ENCODE data around the gene SMAD6.

Gene SMAD6

DNA sequence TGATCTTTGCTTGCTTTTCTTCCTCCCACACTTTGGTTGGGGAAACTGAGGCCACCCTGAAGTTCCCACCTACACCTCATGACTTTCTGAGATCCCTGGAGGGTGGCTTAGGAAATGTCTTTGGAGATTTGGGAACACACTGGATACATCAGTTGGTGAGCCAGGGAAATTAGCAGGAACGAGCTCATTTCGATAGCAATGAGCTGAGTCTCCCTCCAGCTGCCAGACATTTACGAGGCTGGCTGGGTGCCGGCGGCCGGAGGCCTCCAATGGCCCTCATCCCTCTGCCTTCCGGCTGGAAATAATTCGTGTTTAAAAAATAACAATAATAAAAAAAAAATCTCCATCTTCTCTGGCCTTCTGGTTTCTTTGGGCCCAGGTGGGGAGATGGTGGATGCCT, 38.8 kb downstream of the SMAD6 start:
- H3K9me3 ChIP-seq (ENCODE audit: control insufficient read depth, insufficient read depth, low read length): no peaks in the 10 kb centered on the region
- DNase-seq (ENCODE audit: low read depth, low spot score): no peak
- H3K36me3 ChIP-seq (ENCODE audit: control insufficient read depth, insufficient read depth, low read length): no peaks in the 10 kb centered on the region
- no CpG with 5 or more reads among the region's 8 CpGs for WGBS (ENCODE audit: insufficient coverage, insufficient read length)
- H3K4me1 ChIP-seq (ENCODE audit: control insufficient read depth, insufficient read depth, low read length): peaks cover under 1% of the 10 kb centered on the region
- no peak overlapping the region for H3K4me3 ChIP-seq (ENCODE audit: low read length)
- H3K27me3 ChIP-seq (ENCODE audit: control insufficient read depth, insufficient read depth, low read length): no peaks in the 10 kb centered on the region
- H3K27ac ChIP-seq (ENCODE audit: low read length): no peak overlapping the region

DNA sequence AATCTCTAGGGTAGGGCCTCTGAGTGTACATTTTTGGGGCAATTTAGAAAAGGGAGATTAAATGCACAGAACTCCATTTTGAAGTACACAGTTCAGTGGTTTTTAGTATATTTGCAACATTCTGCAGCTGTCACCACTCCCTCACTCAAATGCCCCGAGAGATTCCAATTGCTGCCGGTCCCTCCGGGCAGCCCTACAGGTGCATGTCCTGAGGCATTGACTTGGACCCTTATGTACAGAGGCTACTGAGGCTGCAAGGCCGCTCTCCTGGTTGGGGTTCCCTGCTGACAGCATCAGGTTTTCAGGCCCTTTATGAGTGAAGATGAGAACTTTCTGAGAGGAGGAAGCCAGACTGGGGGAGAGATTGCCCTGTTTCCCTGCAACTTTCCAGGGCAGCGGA, 39.6 kb downstream of the SMAD6 start:
- no CpG with 5 or more reads among the region's 5 CpGs for WGBS (ENCODE audit: insufficient coverage, insufficient read length)
- Histone ChIP-seq H3K27ac (ENCODE audit: low read length) (no peak overlapping the region), H3K4me3 (ENCODE audit: low read length) (no peak overlapping the region), H3K9me3 (ENCODE audit: control insufficient read depth, insufficient read depth, low read length) (no peaks in the 10 kb centered on the region), H3K36me3 (ENCODE audit: control insufficient read depth, insufficient read depth, low read length) (no peaks in the 10 kb centered on the region), H3K4me1 (ENCODE audit: control insufficient read depth, insufficient read depth, low read length) (peaks cover 7% of the 10 kb centered on the region), H3K27me3 (ENCODE audit: control insufficient read depth, insufficient read depth, low read length) (no peaks in the 10 kb centered on the region)
- DNase-seq (ENCODE audit: low read depth, low spot score): no peak

DNA sequence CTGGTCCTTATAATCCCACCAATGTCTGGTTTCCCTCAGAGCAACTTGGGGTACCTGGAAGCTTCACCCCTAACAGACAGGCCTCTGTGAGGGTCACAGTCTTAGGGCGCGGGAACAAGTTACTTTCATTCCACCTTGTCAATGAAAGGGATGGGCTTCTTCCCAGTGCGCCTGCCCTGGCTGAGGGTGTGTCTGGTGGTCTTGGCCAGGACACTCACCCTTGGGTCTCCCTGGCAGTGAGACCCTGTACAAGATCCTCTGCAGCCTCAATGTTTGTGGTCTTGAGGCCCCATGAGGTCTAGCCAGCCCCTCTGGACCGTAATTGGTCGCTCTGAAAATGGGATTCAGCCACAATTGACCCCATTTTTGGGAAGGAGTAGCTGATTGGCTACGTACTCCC, 40.2 kb downstream of the SMAD6 start:
- no peaks in the 10 kb centered on the region for H3K9me3 ChIP-seq (ENCODE audit: control insufficient read depth, insufficient read depth, low read length)
- no peak overlapping the region for H3K27ac ChIP-seq (ENCODE audit: low read length)
- H3K27me3 ChIP-seq (ENCODE audit: control insufficient read depth, insufficient read depth, low read length): no peaks in the 10 kb centered on the region
- H3K4me3 ChIP-seq (ENCODE audit: low read length): no peak overlapping the region
- DNase-seq (ENCODE audit: low read depth, low spot score): no peak
- H3K4me1 ChIP-seq (ENCODE audit: control insufficient read depth, insufficient read depth, low read length): peaks cover 10% of the 10 kb centered on the region
- no peaks in the 10 kb centered on the region for H3K36me3 ChIP-seq (ENCODE audit: control insufficient read depth, insufficient read depth, low read length)
- no CpG with 5 or more reads among the region's 6 CpGs for WGBS (ENCODE audit: insufficient coverage, insufficient read length)

DNA sequence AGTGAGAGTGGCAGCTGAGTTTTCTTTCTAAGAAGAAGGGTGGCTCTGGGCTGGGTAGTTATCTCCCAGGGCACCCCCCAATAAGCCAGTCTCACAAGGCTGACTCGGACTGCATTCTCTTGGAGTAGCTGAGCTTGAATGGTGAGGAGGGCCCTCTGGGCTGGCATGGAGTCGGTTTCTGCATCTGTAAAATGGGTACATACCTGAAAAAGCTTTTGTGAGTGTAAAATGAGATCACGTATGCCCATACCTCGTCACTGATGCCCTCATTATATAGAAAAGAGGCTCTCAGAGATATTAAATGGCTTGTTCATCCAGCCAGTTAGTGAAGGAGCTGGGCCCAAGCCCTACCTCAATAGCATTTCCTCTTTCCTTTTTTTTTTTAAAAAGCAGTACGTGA, 41.2 kb downstream of the SMAD6 start:
- no peak overlapping the region for H3K4me3 ChIP-seq (ENCODE audit: low read length)
- H3K27me3 ChIP-seq (ENCODE audit: control insufficient read depth, insufficient read depth, low read length): no peaks in the 10 kb centered on the region
- H3K36me3 ChIP-seq (ENCODE audit: control insufficient read depth, insufficient read depth, low read length): no peaks in the 10 kb centered on the region
- DNase-seq (ENCODE audit: low read depth, low spot score): no peak
- H3K4me1 ChIP-seq (ENCODE audit: control insufficient read depth, insufficient read depth, low read length): peaks cover 11% of the 10 kb centered on the region
- no peak overlapping the region for H3K27ac ChIP-seq (ENCODE audit: low read length)
- WGBS (ENCODE audit: insufficient coverage, insufficient read length): no CpG with 5 or more reads among the region's 5 CpGs
- no peaks in the 10 kb centered on the region for H3K9me3 ChIP-seq (ENCODE audit: control insufficient read depth, insufficient read depth, low read length)

DNA sequence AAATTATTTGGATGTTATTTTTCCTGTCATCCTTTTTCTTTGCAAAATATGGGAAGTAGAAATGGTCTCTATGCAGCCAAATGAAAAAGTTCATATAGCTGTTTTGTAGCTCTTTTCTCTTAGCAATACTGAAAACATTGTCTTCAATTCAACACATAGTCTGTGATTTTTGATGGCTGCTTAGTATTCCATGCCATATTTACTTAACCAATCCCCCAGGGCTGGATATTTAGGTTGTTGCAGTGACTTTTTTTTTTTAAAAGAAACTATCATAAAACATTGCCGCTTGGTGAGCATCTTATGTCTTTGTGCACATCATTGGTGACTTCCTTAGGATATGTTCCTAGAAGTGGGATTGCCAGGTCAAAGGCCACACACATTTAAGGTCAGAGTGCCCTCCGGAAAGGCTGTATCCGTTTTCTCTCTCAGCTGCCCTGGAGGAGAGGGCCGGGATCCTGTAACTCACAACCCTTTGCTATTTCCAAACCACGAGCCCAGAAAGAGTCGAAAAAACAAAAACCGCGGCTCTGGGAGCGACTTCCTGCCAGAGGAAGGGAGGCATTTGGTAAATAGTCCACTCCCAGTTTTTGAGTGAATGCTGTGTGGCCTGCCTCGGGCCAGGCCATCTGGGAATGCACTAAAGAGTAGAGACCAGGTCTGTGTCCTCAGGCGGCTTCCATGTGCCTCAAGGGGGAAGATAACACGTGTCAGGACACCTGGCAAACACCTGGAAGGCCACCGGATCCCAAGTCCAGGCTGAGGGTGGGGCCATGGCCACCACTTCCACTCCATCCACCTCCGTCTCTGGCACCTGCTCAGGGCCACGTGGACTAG, 41.9 kb downstream of the SMAD6 start:
- no peak for DNase-seq (ENCODE audit: low read depth, low spot score)
- H3K27ac ChIP-seq (ENCODE audit: low read length): no peak overlapping the region
- no CpG with 5 or more reads among the region's 15 CpGs for WGBS (ENCODE audit: insufficient coverage, insufficient read length)

DNA sequence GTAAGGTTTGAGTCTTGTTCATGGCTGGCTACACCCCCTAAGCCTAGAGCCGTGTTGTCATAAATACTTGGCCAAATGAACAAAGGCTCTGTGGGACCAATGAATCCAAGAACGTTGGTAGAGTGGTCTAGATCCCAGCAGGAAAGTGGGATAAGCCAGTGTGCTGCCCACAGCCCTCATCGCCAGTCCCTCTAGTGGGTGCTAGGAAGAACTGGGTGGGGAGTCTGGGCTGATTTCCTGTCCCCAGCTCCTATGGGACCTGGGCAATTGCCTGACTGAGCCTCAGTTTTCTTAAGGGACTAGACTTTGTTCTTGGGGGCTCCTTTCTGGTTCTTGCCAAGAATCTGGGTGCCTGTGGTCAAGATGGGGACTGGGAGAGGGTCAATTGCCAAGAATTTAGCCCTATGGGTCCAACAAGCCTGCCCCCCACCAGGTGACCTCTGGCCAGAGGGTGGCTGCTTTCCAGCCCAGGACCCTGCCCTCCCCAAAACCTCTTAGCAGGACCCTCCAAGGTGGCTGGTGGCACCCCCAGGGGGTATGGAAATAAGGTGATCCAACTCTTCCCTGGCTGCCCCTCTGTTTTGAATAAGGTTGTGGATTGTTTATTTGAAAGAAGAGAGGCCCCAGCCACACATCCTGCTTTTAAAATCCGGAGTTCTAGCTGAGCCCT, 42.7 kb downstream of the SMAD6 start:
- peaks cover 11% of the 10 kb centered on the region for H3K4me1 ChIP-seq (ENCODE audit: control insufficient read depth, insufficient read depth, low read length)
- H3K9me3 ChIP-seq (ENCODE audit: control insufficient read depth, insufficient read depth, low read length): no peaks in the 10 kb centered on the region
- no peak overlapping the region for H3K27ac ChIP-seq (ENCODE audit: low read length)
- no peaks in the 10 kb centered on the region for H3K36me3 ChIP-seq (ENCODE audit: control insufficient read depth, insufficient read depth, low read length)
- DNase-seq (ENCODE audit: low read depth, low spot score): no peak
- H3K4me3 ChIP-seq (ENCODE audit: low read length): no peak overlapping the region
- no CpG with 5 or more reads among the region's 4 CpGs for WGBS (ENCODE audit: insufficient coverage, insufficient read length)
- no peaks in the 10 kb centered on the region for H3K27me3 ChIP-seq (ENCODE audit: control insufficient read depth, insufficient read depth, low read length)

More for the DNA sequence above, 41.9 kb downstream of the SMAD6 start:
- H3K9me3 ChIP-seq (ENCODE audit: control insufficient read depth, insufficient read depth, low read length): no peaks in the 10 kb centered on the region
- no peaks in the 10 kb centered on the region for H3K36me3 ChIP-seq (ENCODE audit: control insufficient read depth, insufficient read depth, low read length)
- no peaks in the 10 kb centered on the region for H3K27me3 ChIP-seq (ENCODE audit: control insufficient read depth, insufficient read depth, low read length)
- peaks cover 11% of the 10 kb centered on the region for H3K4me1 ChIP-seq (ENCODE audit: control insufficient read depth, insufficient read depth, low read length)
- H3K4me3 ChIP-seq (ENCODE audit: low read length): no peak overlapping the region

DNA sequence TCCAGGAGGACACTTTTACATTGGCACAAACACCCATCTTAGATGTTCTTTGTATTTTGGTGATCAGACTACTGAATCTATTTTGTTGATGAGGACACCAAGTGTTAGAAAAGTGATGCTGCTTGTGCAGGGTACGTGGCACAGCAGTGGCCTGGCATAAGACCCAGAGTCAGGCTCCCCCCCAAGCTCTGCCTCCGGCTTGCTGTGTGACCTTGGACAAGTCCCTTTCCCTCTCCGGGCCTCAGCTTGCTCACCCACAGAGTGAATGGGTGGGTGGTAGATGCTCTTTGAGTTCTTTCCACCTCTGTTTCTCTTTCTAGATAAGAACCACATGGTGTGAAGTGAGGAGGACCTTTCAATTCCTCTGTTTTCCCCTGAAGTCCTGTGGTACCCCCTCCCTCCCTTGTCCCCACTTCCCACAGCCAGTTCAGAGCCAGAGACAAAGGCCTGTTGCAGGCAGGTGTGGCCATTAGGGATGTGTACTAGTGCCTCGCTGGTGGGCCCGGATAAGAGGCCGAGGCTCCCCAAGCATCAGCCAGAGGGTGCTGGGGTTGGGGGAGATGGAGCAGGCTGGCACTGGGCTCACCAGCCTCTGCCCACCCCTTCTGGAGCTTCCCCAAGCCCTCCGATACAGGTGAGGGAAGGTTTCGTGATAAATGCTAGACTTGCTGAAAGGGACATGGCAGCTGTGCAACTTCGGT, 43.6 kb downstream of the SMAD6 start:
- H3K9me3 ChIP-seq (ENCODE audit: control insufficient read depth, insufficient read depth, low read length): no peaks in the 10 kb centered on the region
- H3K27me3 ChIP-seq (ENCODE audit: control insufficient read depth, insufficient read depth, low read length): no peaks in the 10 kb centered on the region
- H3K27ac ChIP-seq (ENCODE audit: low read length): no peak overlapping the region
- no peak overlapping the region for H3K4me3 ChIP-seq (ENCODE audit: low read length)
- no CpG with 5 or more reads among the region's 9 CpGs for WGBS (ENCODE audit: insufficient coverage, insufficient read length)
- no peak for DNase-seq (ENCODE audit: low read depth, low spot score)
- peaks cover 16% of the 10 kb centered on the region for H3K4me1 ChIP-seq (ENCODE audit: control insufficient read depth, insufficient read depth, low read length)
- H3K36me3 ChIP-seq (ENCODE audit: control insufficient read depth, insufficient read depth, low read length): no peaks in the 10 kb centered on the region

DNA sequence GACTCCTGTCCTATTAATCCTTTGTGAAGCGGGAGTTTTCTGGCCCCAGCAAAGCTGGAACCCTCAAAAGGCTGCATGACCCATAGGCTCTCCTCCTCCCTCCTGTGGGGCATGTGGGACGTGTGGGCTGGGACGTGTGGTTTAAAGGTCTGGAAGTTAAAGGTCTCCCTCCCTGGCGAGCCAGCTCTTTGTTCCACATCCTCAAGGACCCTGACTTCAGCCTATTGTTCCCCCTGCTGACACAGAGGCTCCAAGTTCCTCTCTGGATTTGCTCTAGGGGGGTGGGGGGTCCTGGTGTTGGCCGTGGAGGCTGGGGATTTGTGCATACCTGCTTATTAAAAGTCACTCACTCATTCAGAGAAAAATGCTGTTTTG, 44.2 kb downstream of the SMAD6 start:
- no peak overlapping the region for H3K27ac ChIP-seq (ENCODE audit: low read length)
- H3K36me3 ChIP-seq (ENCODE audit: control insufficient read depth, insufficient read depth, low read length): no peaks in the 10 kb centered on the region
- no peaks in the 10 kb centered on the region for H3K9me3 ChIP-seq (ENCODE audit: control insufficient read depth, insufficient read depth, low read length)
- WGBS (ENCODE audit: insufficient coverage, insufficient read length): no CpG with 5 or more reads among the region's 5 CpGs
- H3K27me3 ChIP-seq (ENCODE audit: control insufficient read depth, insufficient read depth, low read length): no peaks in the 10 kb centered on the region
- no peak overlapping the region for H3K4me3 ChIP-seq (ENCODE audit: low read length)
- peaks cover 20% of the 10 kb centered on the region for H3K4me1 ChIP-seq (ENCODE audit: control insufficient read depth, insufficient read depth, low read length)
- DNase-seq (ENCODE audit: low read depth, low spot score): no peak

DNA sequence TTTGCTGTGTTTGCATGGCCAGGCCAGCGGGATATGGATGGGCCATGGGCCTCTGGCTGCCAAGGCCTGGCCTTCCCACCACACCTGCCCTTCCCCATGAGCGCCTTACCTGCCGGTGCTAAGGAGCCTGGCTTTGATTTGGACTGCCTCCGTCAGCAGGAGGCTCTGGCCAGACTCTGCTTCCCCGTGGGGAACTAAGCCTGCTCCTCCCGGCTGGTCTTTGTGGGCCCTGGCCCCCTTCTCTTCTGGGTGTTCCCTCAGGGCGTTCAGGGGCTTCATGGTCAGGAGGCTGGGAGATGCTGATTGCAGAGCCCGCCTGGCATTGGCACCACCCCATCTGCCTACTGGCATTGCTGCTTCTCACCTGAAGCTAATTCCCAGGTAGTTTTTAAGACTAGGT, 45.2 kb downstream of the SMAD6 start:
- no peaks in the 10 kb centered on the region for H3K36me3 ChIP-seq (ENCODE audit: control insufficient read depth, insufficient read depth, low read length)
- no peak for DNase-seq (ENCODE audit: low read depth, low spot score)
- H3K27ac ChIP-seq (ENCODE audit: low read length): no peak overlapping the region
- H3K27me3 ChIP-seq (ENCODE audit: control insufficient read depth, insufficient read depth, low read length): no peaks in the 10 kb centered on the region
- no peak overlapping the region for H3K4me3 ChIP-seq (ENCODE audit: low read length)
- no CpG with 5 or more reads among the region's 8 CpGs for WGBS (ENCODE audit: insufficient coverage, insufficient read length)
- peaks cover 21% of the 10 kb centered on the region for H3K4me1 ChIP-seq (ENCODE audit: control insufficient read depth, insufficient read depth, low read length)
- H3K9me3 ChIP-seq (ENCODE audit: control insufficient read depth, insufficient read depth, low read length): no peaks in the 10 kb centered on the region

DNA sequence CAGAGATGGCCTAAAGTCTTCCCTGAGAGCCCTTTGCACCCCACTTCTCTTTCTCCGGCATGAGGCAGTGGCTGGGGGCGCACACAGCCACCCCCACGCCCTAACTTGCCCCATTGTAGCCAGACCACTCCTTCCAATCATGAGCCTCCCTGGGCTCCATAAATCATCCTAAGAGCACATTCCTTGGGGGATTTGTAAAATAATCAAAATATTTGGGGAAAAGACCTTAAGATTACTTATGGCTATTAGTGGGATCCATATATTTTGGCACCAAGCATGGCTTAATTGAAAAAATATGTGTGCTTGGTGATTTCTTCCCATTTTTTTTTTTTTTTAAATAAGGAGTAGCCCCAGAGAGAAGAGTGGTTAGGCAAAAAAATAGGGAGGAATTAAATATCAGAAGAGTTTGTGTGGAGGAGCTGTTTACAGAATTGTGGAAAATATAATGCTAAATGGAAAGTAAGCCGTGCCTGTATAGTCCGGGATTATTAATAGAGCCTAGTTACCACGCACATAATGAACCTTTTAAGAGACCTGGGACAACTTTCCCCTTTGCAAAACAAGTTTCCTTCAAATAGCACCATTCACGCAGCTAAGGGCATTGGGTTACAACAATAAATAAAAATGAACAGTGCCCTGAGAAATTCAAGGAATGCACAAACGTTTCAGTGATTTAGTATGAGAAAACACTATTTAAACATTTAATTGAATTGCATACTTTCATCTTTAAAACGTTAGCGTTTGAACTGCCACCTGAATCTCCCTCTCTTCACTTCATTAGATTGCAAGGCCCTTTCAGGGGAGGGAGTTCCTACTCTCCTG, 46.1 kb downstream of the SMAD6 start:
- no CpG with 5 or more reads among the region's 10 CpGs for WGBS (ENCODE audit: insufficient coverage, insufficient read length)
- Histone ChIP-seq H3K9me3 (ENCODE audit: control insufficient read depth, insufficient read depth, low read length) (no peaks in the 10 kb centered on the region), H3K36me3 (ENCODE audit: control insufficient read depth, insufficient read depth, low read length) (no peaks in the 10 kb centered on the region), H3K4me3 (ENCODE audit: low read length) (no peak overlapping the region), H3K4me1 (ENCODE audit: control insufficient read depth, insufficient read depth, low read length) (peaks cover 21% of the 10 kb centered on the region), H3K27ac (ENCODE audit: low read length) (no peak overlapping the region), H3K27me3 (ENCODE audit: control insufficient read depth, insufficient read depth, low read length) (no peaks in the 10 kb centered on the region)
- DNase-seq (ENCODE audit: low read depth, low spot score): no peak

Data from iPS DF 6.9 (cell line).